Liver (tissue), 9 donors: ENCODE results near the gene CTLA4. TPM values are rescaled to one million over a fixed set of nuclear protein-coding genes. Genes with fewer than 3 reads are reported as not detected.

Experiments used
- DNase-seq: peaks from one replicate; pipeline ENCODE4 v3.0.0-alpha.2; 2017; ENCODE audit warnings: low spot score
- H3K27ac ChIP-seq, 2 donors: one replicate each; pipeline ENCODE4 v1.7.0; 2013; ENCODE audit warnings: inconsistent platforms in 2 of 2, low read length in 2 of 2, control low read depth in 1 of 2, low read depth in 1 of 2, mild to moderate bottlenecking in 1 of 2
- H3K27me3 ChIP-seq, 4 donors: one replicate each; pipeline versions ENCODE4 v1.6.1 to v1.7.0; 2013; ENCODE audit warnings: low read length in 3 of 4, inconsistent platforms in 1 of 4, mild to moderate bottlenecking in 1 of 4, moderate library complexity in 1 of 4; ENCODE audit not compliant: control insufficient read depth in 4 of 4, insufficient read depth in 4 of 4
- H3K36me3 ChIP-seq, 4 donors: one replicate each; pipeline versions ENCODE4 v1.6.1 to v1.7.0; 2013; ENCODE audit warnings: low read length in 3 of 4, mild to moderate bottlenecking in 3 of 4, low read depth in 1 of 4, moderate library complexity in 1 of 4; ENCODE audit not compliant: control insufficient read depth in 4 of 4, insufficient read depth in 3 of 4
- H3K4me1 ChIP-seq, 4 donors: one replicate each; pipeline versions ENCODE4 v1.6.1 to v1.7.0; 2013; ENCODE audit warnings: low read length in 3 of 4, mild to moderate bottlenecking in 3 of 4, moderate library complexity in 1 of 4; ENCODE audit not compliant: control insufficient read depth in 4 of 4, insufficient read depth in 4 of 4
- H3K4me3 ChIP-seq, 3 donors: one replicate each; pipeline versions ENCODE4 v1.6.1 to v1.7.0; 2013; ENCODE audit warnings: low read length in 3 of 3, control low read depth in 1 of 3, low read depth in 1 of 3, mild to moderate bottlenecking in 1 of 3
- H3K9ac ChIP-seq, 2 donors: one replicate each; pipeline ENCODE4 v1.7.0; 2013; ENCODE audit warnings: low read length in 2 of 2, mild to moderate bottlenecking in 2 of 2, moderate library complexity in 2 of 2, control low read depth in 1 of 2, low read depth in 1 of 2
- H3K9me3 ChIP-seq, 4 donors: one replicate each; pipeline versions ENCODE4 v1.6.1 to v1.7.0; 2013; ENCODE audit warnings: low read length in 3 of 4; ENCODE audit not compliant: control insufficient read depth in 4 of 4
- ATF3 ChIP-seq: IDR thresholded peaks from 2 replicates; pipeline ENCODE4 v1.6.1; 2016; ENCODE audit warnings: antibody characterized with exemption
- CTCF ChIP-seq: fragments of 150-350 bp; IDR thresholded peaks from 2 replicates; pipeline ENCODE4 v1.5.1; 2017; ENCODE audit warnings: improper control_type of control experiment, low read depth, low read length; ENCODE audit not compliant: missing input control
- EGR1 ChIP-seq, 2 donors: IDR thresholded peaks; 2 replicates each; pipeline ENCODE4 v1.6.1; 2016 to 2018; ENCODE audit warnings: antibody characterized with exemption in 2 of 2, low read depth in 2 of 2
- FOXA1 ChIP-seq: IDR thresholded peaks from 2 replicates; pipeline ENCODE4 v1.6.1; 2016; ENCODE audit warnings: antibody characterized with exemption
- FOXA2 ChIP-seq: IDR thresholded peaks from 2 replicates; pipeline ENCODE4 v1.6.1; 2016; ENCODE audit warnings: antibody characterized with exemption
- GABPA ChIP-seq, 2 donors: IDR thresholded peaks in 1 of 2; conservative IDR thresholded peaks in 1 of 2; 2 replicates each; pipeline ENCODE4 v1.6.1; 2016; ENCODE audit warnings: antibody characterized with exemption in 2 of 2, mild to moderate bottlenecking in 1 of 2, moderate library complexity in 1 of 2
- HNF4A ChIP-seq, 2 donors: conservative IDR thresholded peaks; 2 replicates each; pipeline ENCODE4 v1.6.1; 2016; ENCODE audit warnings: antibody characterized with exemption in 2 of 2, mild to moderate bottlenecking in 2 of 2
- HNF4G ChIP-seq: IDR thresholded peaks from 2 replicates; pipeline ENCODE4 v1.6.1; 2016; ENCODE audit warnings: antibody characterized with exemption
- JUND ChIP-seq, 2 donors: IDR thresholded peaks; 2 replicates each; pipeline ENCODE4 v1.6.1; 2016; ENCODE audit warnings: antibody characterized with exemption in 2 of 2
- NR2F2 ChIP-seq: IDR thresholded peaks from 2 replicates; pipeline ENCODE4 v1.6.1; 2016; ENCODE audit warnings: antibody characterized with exemption
- RAD21 ChIP-seq, 2 donors: IDR thresholded peaks; 2 replicates each; pipeline ENCODE4 v1.6.1; 2016; ENCODE audit warnings: antibody characterized with exemption in 2 of 2, mild to moderate bottlenecking in 2 of 2
- RXRA ChIP-seq, 2 donors: IDR thresholded peaks; 2 replicates each; pipeline ENCODE4 v1.6.1; 2017 to 2018; ENCODE audit warnings: antibody characterized with exemption in 2 of 2, mild to moderate bottlenecking in 1 of 2
- SP1 ChIP-seq: IDR thresholded peaks from 2 replicates; pipeline ENCODE4 v1.6.1; 2018; ENCODE audit warnings: antibody characterized with exemption, mild to moderate bottlenecking
- TAF1 ChIP-seq: conservative IDR thresholded peaks from 2 replicates; pipeline ENCODE4 v1.6.1; 2016; ENCODE audit warnings: antibody characterized with exemption, mild to moderate bottlenecking
- YY1 ChIP-seq: IDR thresholded peaks from 2 replicates; pipeline ENCODE4 v1.6.1; 2016; ENCODE audit warnings: antibody characterized with exemption, mild to moderate bottlenecking
- WGBS: extraction: QIAGEN DNeasy Blood & Tissue Kit; methylation state at CpG from one replicate; pipeline ENCODE4 v1.1.7; 2013; 5-methylcytosine and 5-hydroxymethylcytosine counted together
- polyA plus RNA-seq, 2 donors: library from polyadenylated mRNA; stranded (reverse) in 1 of 2; unstranded in 1 of 2; fragments of 200-250 nt in 1 of 2; fragments of >200 nt in 1 of 2; fragmentation: Nextera tagmentation in 1 of 2; extraction: Ambion mirVana in 1 of 2; gene quantifications; one replicate each; pipeline versions ENCODE4 v1.2.1 to v1.2.3, GENCODE V29; 2013 to 2015
- total RNA-seq, 2 donors: library from RNA; depleted of rRNA; stranded (reverse); fragments of >200 nt; gene quantifications; one replicate each; pipeline ENCODE4 v1.2.3, GENCODE V29; 2014
- TF ChIP-seq, protein P1 (sequence below): IDR thresholded peaks from 2 replicates; pipeline ENCODE4 v1.6.1; 2016; ENCODE audit warnings: antibody characterized with exemption, mild to moderate bottlenecking
- TF ChIP-seq, protein P2 (sequence below): IDR thresholded peaks from 2 replicates; pipeline ENCODE4 v1.6.1; 2016; ENCODE audit warnings: antibody characterized with exemption
- TF ChIP-seq, protein P3 (sequence below): IDR thresholded peaks from 2 replicates; pipeline ENCODE4 v1.6.1; 2016; ENCODE audit warnings: antibody characterized with exemption
- donor health status: healthy.
- donor health status: healthy.
- donor health status: healthy.
- donor health status: healthy.
- donor health status: healthy.

Gene CTLA4
- total and polyA plus RNA-seq, 4 donors: 0.17 TPM; not detected in 3

DNA sequence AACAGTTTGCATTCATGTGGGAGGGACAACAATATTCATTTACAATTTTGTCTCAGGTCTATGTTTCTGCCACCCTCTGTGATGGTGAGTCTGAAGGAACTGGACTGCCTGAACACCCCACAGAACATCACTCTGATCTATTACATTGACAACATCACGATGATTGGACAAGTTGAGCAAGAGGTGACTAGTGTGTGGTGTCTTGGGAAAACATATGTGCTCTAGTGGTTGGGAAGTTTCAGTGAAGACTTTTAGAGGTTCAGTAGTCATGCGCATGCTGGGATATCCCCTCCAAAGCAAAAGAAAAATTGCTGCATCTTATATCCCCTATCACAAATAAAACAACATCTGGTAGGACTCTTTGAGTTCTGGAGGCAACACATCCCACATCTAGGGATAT, 18.6 kb upstream of the CTLA4 start:
- no peak for DNase-seq
- Histone ChIP-seq H3K9me3 (no peaks in the 10 kb centered on the region), H3K4me3 (no peak overlapping the region), H3K27me3 (no peaks in the 10 kb centered on the region), H3K9ac (no peak overlapping the region), H3K36me3 (no peaks in the 10 kb centered on the region), H3K27ac (no peak overlapping the region), H3K4me1 (no peaks in the 10 kb centered on the region)
- TF ChIP-seq RAD21 (IDR thresholded peaks at IDR 0.05) (no peak), GABPA (IDR thresholded peaks at IDR 0.05 in 1 of 2, conservative IDR thresholded peaks at IDR 0.05 in 1 of 2) (no peak), HNF4G (no peak), HNF4A (conservative IDR thresholded peaks at IDR 0.05) (no peak), CTCF (no peak), JUND (IDR thresholded peaks at IDR 0.05) (no peak), YY1 (no peak), FOXA1 (no peak), FOXA2 (no peak), NR2F2 (no peak), ATF3 (no peak)
- TF ChIP-seq, protein P1, sequence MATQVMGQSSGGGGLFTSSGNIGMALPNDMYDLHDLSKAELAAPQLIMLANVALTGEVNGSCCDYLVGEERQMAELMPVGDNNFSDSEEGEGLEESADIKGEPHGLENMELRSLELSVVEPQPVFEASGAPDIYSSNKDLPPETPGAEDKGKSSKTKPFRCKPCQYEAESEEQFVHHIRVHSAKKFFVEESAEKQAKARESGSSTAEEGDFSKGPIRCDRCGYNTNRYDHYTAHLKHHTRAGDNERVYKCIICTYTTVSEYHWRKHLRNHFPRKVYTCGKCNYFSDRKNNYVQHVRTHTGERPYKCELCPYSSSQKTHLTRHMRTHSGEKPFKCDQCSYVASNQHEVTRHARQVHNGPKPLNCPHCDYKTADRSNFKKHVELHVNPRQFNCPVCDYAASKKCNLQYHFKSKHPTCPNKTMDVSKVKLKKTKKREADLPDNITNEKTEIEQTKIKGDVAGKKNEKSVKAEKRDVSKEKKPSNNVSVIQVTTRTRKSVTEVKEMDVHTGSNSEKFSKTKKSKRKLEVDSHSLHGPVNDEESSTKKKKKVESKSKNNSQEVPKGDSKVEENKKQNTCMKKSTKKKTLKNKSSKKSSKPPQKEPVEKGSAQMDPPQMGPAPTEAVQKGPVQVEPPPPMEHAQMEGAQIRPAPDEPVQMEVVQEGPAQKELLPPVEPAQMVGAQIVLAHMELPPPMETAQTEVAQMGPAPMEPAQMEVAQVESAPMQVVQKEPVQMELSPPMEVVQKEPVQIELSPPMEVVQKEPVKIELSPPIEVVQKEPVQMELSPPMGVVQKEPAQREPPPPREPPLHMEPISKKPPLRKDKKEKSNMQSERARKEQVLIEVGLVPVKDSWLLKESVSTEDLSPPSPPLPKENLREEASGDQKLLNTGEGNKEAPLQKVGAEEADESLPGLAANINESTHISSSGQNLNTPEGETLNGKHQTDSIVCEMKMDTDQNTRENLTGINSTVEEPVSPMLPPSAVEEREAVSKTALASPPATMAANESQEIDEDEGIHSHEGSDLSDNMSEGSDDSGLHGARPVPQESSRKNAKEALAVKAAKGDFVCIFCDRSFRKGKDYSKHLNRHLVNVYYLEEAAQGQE: no peak
- TF ChIP-seq, protein P2, sequence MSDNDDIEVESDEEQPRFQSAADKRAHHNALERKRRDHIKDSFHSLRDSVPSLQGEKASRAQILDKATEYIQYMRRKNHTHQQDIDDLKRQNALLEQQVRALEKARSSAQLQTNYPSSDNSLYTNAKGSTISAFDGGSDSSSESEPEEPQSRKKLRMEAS: no peak
- 96% methylated on average over 2 of the region's 2 CpGs for WGBS

GRCh38 chr2:203852760-203853159, 14.8 kb upstream of the CTLA4 start:
- H3K4me1 ChIP-seq: no peaks in the 10 kb centered on the region
- DNase-seq: no peak
- no peak overlapping the region for H3K27ac ChIP-seq
- no peaks in the 10 kb centered on the region for H3K27me3 ChIP-seq
- H3K36me3 ChIP-seq: no peaks in the 10 kb centered on the region
- H3K9me3 ChIP-seq: no peaks in the 10 kb centered on the region
- H3K4me3 ChIP-seq: no peak overlapping the region
- WGBS: 88% methylated on average over 2 of the region's 2 CpGs
- H3K9ac ChIP-seq: no peak overlapping the region
- no peak for TF ChIP-seq ATF3
- TF ChIP-seq JUND (IDR thresholded peaks at IDR 0.05): no peak
- no peak for TF ChIP-seq GABPA (IDR thresholded peaks at IDR 0.05 in 1 of 2, conservative IDR thresholded peaks at IDR 0.05 in 1 of 2)
- no peak for TF ChIP-seq CTCF
- no peak for TF ChIP-seq RAD21 (IDR thresholded peaks at IDR 0.05)
- TF ChIP-seq, protein P3, sequence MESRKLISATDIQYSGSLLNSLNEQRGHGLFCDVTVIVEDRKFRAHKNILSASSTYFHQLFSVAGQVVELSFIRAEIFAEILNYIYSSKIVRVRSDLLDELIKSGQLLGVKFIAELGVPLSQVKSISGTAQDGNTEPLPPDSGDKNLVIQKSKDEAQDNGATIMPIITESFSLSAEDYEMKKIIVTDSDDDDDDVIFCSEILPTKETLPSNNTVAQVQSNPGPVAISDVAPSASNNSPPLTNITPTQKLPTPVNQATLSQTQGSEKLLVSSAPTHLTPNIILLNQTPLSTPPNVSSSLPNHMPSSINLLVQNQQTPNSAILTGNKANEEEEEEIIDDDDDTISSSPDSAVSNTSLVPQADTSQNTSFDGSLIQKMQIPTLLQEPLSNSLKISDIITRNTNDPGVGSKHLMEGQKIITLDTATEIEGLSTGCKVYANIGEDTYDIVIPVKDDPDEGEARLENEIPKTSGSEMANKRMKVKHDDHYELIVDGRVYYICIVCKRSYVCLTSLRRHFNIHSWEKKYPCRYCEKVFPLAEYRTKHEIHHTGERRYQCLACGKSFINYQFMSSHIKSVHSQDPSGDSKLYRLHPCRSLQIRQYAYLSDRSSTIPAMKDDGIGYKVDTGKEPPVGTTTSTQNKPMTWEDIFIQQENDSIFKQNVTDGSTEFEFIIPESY: no peak
- TF ChIP-seq, protein P1: no peak
- no peak for TF ChIP-seq HNF4A (conservative IDR thresholded peaks at IDR 0.05)
- no peak for TF ChIP-seq EGR1 (IDR thresholded peaks at IDR 0.05; ENCODE audit: low read depth in 2 of 2)
- no peak for TF ChIP-seq FOXA2
- TF ChIP-seq YY1: no peak
- TF ChIP-seq RXRA (IDR thresholded peaks at IDR 0.05): no peak
- no peak for TF ChIP-seq SP1
- no peak for TF ChIP-seq HNF4G
- TF ChIP-seq TAF1: no peak
